Smooth muscle cell (in vitro differentiated cells): ENCODE results near the gene TBC1D22A. TPM values are rescaled to one million over a fixed set of nuclear protein-coding genes. Genes with fewer than 3 reads are reported as not detected.

Source experiments
- DNase-seq: peaks from one replicate; lab custom pipeline; 2025; ENCODE audit not compliant: unreplicated experiment; lab: John Stamatoyannopoulos, UW
- H2AFZ ChIP-seq: fragments of 200-600 bp; sonication (generic); 2 replicates; pipeline ENCODE4 v1.6.0; 2016; ENCODE audit warnings: antibody characterized with exemption, low read depth, mild to moderate bottlenecking
- H3F3A ChIP-seq: fragments of 200-600 bp; sonication (generic); 2 replicates; pipeline ENCODE4 v1.6.0; 2017; ENCODE audit warnings: antibody characterized with exemption, low read depth
- H3K27ac ChIP-seq: fragments of 200-600 bp; sonication (generic); 2 replicates; pipeline ENCODE4 v1.5.1; 2016; ENCODE audit warnings: low read depth, mild to moderate bottlenecking
- H3K27me3 ChIP-seq: fragments of 200-600 bp; sonication (generic); 2 replicates; pipeline ENCODE4 v1.6.1; 2016; ENCODE audit warnings: low read depth, mild to moderate bottlenecking
- H3K36me3 ChIP-seq: fragments of 200-600 bp; sonication (generic); 2 replicates; pipeline ENCODE4 v1.5.1; 2016; ENCODE audit warnings: low read depth
- H3K4me1 ChIP-seq: fragments of 200-600 bp; sonication (generic); 2 replicates; pipeline ENCODE4 v1.5.1; 2016; ENCODE audit warnings: low read depth
- H3K4me2 ChIP-seq: fragments of 200-600 bp; sonication (generic); 2 replicates; pipeline ENCODE4 v1.6.0; 2016; ENCODE audit warnings: mild to moderate bottlenecking
- H3K4me3 ChIP-seq: fragments of 200-600 bp; sonication (generic); 2 replicates; pipeline ENCODE4 v1.5.1; 2016; ENCODE audit warnings: mild to moderate bottlenecking
- H3K79me2 ChIP-seq: fragments of 200-600 bp; sonication (generic); 2 replicates; pipeline ENCODE4 v1.6.0; 2016; ENCODE audit warnings: low read depth, mild to moderate bottlenecking
- H3K9ac ChIP-seq: fragments of 200-600 bp; sonication (generic); 2 replicates; pipeline ENCODE4 v1.6.0; 2016; ENCODE audit warnings: low read depth
- H3K9me3 ChIP-seq: fragments of 200-600 bp; sonication (generic); replicated peaks from 2 replicates; pipeline ENCODE4 v1.5.1; 2016; ENCODE audit warnings: low read depth
- H4K20me1 ChIP-seq: fragments of 200-600 bp; sonication (generic); 2 replicates; pipeline ENCODE4 v1.6.0; 2016; ENCODE audit warnings: low read depth
- WGBS: methylation state at CpG from one replicate; pipeline ENCODE4 v1.1.7; 2016; ENCODE audit warnings: low lambda C conversion rate; 5-methylcytosine and 5-hydroxymethylcytosine counted together
- polyA plus RNA-seq: library from polyadenylated mRNA; unstranded; fragments of >200 nt; fragmentation: Nextera tagmentation; extraction: Ambion mirVana; gene quantifications from 2 replicates; pipeline ENCODE4 v1.2.1, GENCODE V29; 2016
- total RNA-seq: library from RNA; depleted of rRNA; stranded (reverse); fragments of >200 nt; gene quantifications from 2 replicates; pipeline ENCODE4 v1.2.3, GENCODE V29; 2014
- TF ChIP-seq, protein P1 (sequence below): fragments of 200-600 bp; sonication (generic); IDR thresholded peaks from 2 replicates; pipeline ENCODE4 v1.5.1; 2017; ENCODE audit warnings: borderline replicate concordance, mild to moderate bottlenecking, antibody characterized with exemption; ENCODE audit not compliant: insufficient read depth, poor library complexity, severe bottlenecking

Gene TBC1D22A
- total and polyA plus RNA-seq, 2 experiments from 2014 or later: 12.5 to 14.4 TPM

- WGBS: 96% methylated on average over 17 of the region's 17 CpGs
- H3F3A ChIP-seq: no peaks in the 10 kb centered on the region
- no peak overlapping the region for H3K27ac ChIP-seq
- no peak overlapping the region for H3K9ac ChIP-seq
- TF ChIP-seq, protein P1, sequence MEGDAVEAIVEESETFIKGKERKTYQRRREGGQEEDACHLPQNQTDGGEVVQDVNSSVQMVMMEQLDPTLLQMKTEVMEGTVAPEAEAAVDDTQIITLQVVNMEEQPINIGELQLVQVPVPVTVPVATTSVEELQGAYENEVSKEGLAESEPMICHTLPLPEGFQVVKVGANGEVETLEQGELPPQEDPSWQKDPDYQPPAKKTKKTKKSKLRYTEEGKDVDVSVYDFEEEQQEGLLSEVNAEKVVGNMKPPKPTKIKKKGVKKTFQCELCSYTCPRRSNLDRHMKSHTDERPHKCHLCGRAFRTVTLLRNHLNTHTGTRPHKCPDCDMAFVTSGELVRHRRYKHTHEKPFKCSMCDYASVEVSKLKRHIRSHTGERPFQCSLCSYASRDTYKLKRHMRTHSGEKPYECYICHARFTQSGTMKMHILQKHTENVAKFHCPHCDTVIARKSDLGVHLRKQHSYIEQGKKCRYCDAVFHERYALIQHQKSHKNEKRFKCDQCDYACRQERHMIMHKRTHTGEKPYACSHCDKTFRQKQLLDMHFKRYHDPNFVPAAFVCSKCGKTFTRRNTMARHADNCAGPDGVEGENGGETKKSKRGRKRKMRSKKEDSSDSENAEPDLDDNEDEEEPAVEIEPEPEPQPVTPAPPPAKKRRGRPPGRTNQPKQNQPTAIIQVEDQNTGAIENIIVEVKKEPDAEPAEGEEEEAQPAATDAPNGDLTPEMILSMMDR: no peak
- H3K27me3 ChIP-seq: no peaks in the 10 kb centered on the region
- H2AFZ ChIP-seq: no peak overlapping the region
- H3K4me2 ChIP-seq: no peak overlapping the region
- H3K36me3 ChIP-seq: no peaks in the 10 kb centered on the region
- peaks cover 62% of the 10 kb centered on the region for H4K20me1 ChIP-seq
- peaks cover 4% of the 10 kb centered on the region for H3K4me1 ChIP-seq
- no peak for DNase-seq
- no peaks in the 10 kb centered on the region for H3K9me3 ChIP-seq
- no peaks in the 10 kb centered on the region for H3K79me2 ChIP-seq
- no peak overlapping the region for H3K4me3 ChIP-seq
These were observed 46.9 kb downstream of the TBC1D22A start for GRCh38 chr22:46809153-46809885.

DNA sequence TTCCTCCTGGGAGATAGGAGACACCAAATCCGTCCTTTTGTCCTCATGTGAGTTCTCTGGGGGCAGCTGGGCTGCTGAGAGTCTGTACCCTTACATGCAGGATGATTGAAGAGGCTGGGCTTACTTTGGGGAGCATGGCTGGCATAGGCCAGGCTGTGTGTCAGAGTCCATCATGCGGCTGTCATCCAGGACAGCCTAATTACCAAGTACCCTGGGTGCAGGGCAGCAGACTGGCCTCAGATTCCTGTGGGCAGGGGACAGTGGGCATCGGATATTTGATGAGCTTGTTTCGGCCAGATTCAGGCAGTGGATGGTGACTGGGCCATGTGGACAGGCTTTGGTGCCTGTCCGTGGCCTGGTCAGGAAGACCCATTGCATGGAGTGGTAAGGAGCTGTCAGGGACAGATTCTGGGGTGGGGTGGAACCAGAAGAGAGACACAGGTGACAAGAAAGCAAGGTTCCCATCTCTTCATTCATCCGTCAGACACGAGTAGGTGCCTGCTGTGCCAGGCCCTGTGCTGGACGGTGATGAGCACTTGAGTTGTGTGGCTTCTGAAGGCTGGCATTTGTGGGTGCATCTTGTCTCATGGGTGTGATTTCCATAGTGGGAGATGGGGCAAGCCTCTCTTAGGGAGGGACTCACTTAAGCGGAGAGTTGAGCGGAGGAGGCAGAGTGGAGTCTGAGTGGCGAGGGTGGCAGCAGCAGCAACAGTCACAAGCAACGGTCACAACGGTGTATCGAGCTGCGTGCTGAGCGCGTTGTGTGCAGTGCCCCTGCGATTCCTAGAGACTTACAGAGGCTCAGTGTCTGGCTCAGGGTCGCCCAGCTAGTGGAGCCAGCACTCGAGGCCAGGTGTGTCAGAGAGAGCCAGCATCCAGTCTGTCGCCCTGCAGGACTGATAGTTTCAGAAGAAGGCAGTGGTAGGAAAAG, 48.7 kb downstream of the TBC1D22A start:
- peaks cover 5% of the 10 kb centered on the region for H3K4me1 ChIP-seq
- H3K9ac ChIP-seq: no peak overlapping the region
- H3K4me3 ChIP-seq: no peak overlapping the region
- 94% methylated on average over 21 of the region's 21 CpGs for WGBS
- no peaks in the 10 kb centered on the region for H3F3A ChIP-seq
- H3K27ac ChIP-seq: no peak overlapping the region
- no peak for DNase-seq
- peaks cover 60% of the 10 kb centered on the region for H4K20me1 ChIP-seq
- TF ChIP-seq, protein P1: no peak
- H3K9me3 ChIP-seq: no peaks in the 10 kb centered on the region
- H3K79me2 ChIP-seq: no peaks in the 10 kb centered on the region
- H3K4me2 ChIP-seq: no peak overlapping the region
- no peaks in the 10 kb centered on the region for H3K36me3 ChIP-seq
- H3K27me3 ChIP-seq: no peaks in the 10 kb centered on the region
- no peak overlapping the region for H2AFZ ChIP-seq

DNA sequence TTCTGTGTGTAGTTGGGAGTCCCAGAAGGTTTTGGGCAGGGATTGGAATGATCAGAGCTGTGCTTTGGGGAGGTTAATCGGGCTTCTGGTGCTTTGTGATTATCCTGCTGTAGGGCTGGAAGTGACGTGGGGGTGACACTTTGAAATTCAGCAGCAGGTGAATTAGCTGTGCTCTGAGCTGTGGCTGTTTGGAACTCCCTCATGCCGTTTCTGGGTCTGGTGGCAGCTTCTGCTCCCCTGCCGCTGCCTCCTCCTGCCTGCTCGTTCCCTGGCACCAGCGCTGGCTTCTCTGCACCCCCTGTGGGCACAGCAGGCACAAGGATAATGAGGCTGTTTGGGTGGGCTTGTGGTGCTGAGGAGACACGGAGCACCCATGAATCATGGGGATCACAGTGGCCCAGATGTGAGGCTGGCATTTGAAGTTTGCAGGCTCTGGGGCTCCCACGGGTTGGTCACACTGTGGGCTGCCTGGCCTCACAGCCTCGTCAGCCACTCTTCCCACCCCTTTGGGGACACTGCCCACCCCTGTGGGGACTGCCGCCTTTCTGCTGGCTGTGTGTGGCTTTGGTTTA, 49.7 kb downstream of the TBC1D22A start:
- Histone ChIP-seq H3K9me3 (no peaks in the 10 kb centered on the region), H3K36me3 (no peaks in the 10 kb centered on the region), H3K4me3 (no peak overlapping the region), H4K20me1 (peaks cover 66% of the 10 kb centered on the region), H2AFZ (no peak overlapping the region), H3K27me3 (no peaks in the 10 kb centered on the region), H3K4me1 (peaks cover 5% of the 10 kb centered on the region), H3K79me2 (peaks cover 2% of the 10 kb centered on the region), H3K9ac (no peak overlapping the region), H3K27ac (no peak overlapping the region), H3K4me2 (no peak overlapping the region), H3F3A (no peaks in the 10 kb centered on the region)
- TF ChIP-seq, protein P1: no peak
- no peak for DNase-seq
- WGBS: 92% methylated on average over 10 of the region's 10 CpGs
